Measurements from ENCODE around the gene CGB2. TPM values are rescaled to one million over a fixed set of nuclear protein-coding genes. Genes with fewer than 3 reads are reported as not detected.

CGB2 gene
- total and polyA plus RNA-seq, 9 of the 15 experiments (the other 6 are each of a cell fraction or from before 2014, with no cell fraction given), result 0.22 TPM; not detected in 8

DNA sequence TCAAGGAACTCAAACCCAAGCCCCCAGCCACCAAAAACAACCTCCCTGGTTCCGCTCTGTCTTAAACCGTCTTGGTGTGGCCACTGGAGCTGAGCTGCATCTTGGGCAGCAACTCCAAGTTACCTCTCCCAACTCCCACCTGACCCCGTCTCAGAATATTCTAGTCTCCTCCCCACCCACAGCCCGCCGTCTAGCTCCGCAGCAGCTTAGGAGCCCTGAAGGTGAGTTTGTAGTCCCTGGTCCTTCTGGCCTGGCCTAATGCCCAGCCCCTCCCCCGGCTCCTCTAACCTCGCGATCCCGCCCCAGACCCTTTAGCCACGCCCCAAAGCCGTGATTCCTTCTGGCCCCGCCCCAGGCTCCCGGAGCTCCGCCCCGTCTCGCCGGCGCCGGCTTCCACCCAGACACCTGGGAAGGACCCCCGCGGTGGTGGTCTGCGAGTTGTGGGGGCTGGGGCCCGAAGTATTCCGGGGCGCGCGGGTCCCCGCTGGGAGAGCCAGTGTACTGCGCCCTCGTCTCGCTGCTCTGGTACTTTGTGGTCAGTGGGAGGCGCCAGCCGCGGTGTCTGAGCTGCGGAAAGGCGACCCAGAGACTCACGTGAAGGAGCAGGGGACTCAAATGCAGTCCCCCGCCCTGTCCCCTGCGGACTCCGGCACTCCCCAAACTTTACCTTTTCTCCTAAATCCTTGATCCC lies 12.3 kb upstream of the CGB2 start (continued):
- TF ChIP-seq, protein P1, sequence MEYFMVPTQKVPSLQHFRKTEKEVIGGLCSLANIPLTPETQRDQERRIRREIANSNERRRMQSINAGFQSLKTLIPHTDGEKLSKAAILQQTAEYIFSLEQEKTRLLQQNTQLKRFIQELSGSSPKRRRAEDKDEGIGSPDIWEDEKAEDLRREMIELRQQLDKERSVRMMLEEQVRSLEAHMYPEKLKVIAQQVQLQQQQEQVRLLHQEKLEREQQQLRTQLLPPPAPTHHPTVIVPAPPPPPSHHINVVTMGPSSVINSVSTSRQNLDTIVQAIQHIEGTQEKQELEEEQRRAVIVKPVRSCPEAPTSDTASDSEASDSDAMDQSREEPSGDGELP (CRISPR knock-in tag; IDR thresholded peaks at IDR 0.05; ENCODE audit: borderline replicate concordance), result peak; percentile 21; the same call in 1 of the 2 replicates
- TF ChIP-seq CXXC5 (CRISPR knock-in tag; IDR thresholded peaks at IDR 0.05) (0 out of 2 replicates have a peak, but pooled peaks have one; percentile 17), ZBTB7A (IDR thresholded peaks at IDR 0.05; ENCODE audit: borderline replicate concordance, control insufficient read depth, low read depth, low read length) (0 out of 2 replicates have a peak, but pooled peaks have one; percentile 47), CBFB (CRISPR knock-in tag; IDR thresholded peaks at IDR 0.05) (peak; percentile 65; the same call in 1 of the 2 replicates), GATA2 (CRISPR knock-in tag; IDR thresholded peaks at IDR 0.05) (no peak), POLR2A (conservative IDR thresholded peaks at IDR 0.05) (0 out of 2 replicates have a peak, but pooled peaks have one; percentile 37), SRF (CRISPR knock-in tag; IDR thresholded peaks at IDR 0.05) (0 out of 4 replicates have a peak, but pooled peaks of 1 of the 2 experiments have one; percentile 12), ARID1B (IDR thresholded peaks at IDR 0.05) (no peak), ZEB2 (IDR thresholded peaks at IDR 0.05) (no peak), GABPB1 (CRISPR knock-in tag; IDR thresholded peaks at IDR 0.05) (0 out of 2 replicates have a peak, but pooled peaks have one; percentile 25), ZNF780A (CRISPR knock-in tag; IDR thresholded peaks at IDR 0.05) (no peak)
- TF ChIP-seq, protein P2, sequence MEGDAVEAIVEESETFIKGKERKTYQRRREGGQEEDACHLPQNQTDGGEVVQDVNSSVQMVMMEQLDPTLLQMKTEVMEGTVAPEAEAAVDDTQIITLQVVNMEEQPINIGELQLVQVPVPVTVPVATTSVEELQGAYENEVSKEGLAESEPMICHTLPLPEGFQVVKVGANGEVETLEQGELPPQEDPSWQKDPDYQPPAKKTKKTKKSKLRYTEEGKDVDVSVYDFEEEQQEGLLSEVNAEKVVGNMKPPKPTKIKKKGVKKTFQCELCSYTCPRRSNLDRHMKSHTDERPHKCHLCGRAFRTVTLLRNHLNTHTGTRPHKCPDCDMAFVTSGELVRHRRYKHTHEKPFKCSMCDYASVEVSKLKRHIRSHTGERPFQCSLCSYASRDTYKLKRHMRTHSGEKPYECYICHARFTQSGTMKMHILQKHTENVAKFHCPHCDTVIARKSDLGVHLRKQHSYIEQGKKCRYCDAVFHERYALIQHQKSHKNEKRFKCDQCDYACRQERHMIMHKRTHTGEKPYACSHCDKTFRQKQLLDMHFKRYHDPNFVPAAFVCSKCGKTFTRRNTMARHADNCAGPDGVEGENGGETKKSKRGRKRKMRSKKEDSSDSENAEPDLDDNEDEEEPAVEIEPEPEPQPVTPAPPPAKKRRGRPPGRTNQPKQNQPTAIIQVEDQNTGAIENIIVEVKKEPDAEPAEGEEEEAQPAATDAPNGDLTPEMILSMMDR (IDR thresholded peaks at IDR 0.05 in 2 of 3, conservative IDR thresholded peaks at IDR 0.05 in 1 of 3; ENCODE audit: insufficient read depth in 2 of 3, low read depth in 1 of 3, low read length in 3 of 3), result peak; percentile 28 to 81 (median 41); a peak in 5 of 6 replicates

Measured in K562 (cell line).